Activated naive CD4-positive, alpha-beta T cell treated with anti-CD3 and anti-CD28 coated beads, Interleukin-2, amount 50 U/mL, for 72 hours (primary cell): ENCODE measurements around the gene ATP6V0A4. TPM values are rescaled to one million over a fixed set of nuclear protein-coding genes. Genes with fewer than 3 reads are reported as not detected.
A peak's percentile ranks its signal among the peaks of the same experiment; 100 is the strongest.
"Not testable (repeated sequence)": the region's sequence is repeated elsewhere in the genome, so short reads cannot be mapped to it uniquely, and the experiment has no call there.

Experiments used
- ATAC-seq, 2 donors: fragments of 150-1000 bp; cut with Tn5 transposase; 2 replicates each; pipeline ENCODE4 v1.10.0; 2021; ENCODE audit warnings: mild to moderate bottlenecking in 2 of 2, moderate library complexity in 2 of 2
- DNase-seq, 2 donors: peaks; one replicate each; pipeline ENCODE4 v3.0.0; 2021 to 2022; ENCODE audit warnings: low spot score in 2 of 2
- H3K27ac Mint-ChIP-seq, 2 donors: one replicate each; pipeline ENCODE4 v1.8.0; 2022; ENCODE audit warnings: mild to moderate bottlenecking in 2 of 2, mixed read lengths in 2 of 2
- H3K36me3 Mint-ChIP-seq, 2 donors: one replicate each; pipeline ENCODE4 v1.8.0; 2022; ENCODE audit warnings: mixed read lengths in 2 of 2
- H3K9me3 Mint-ChIP-seq, 2 donors: one replicate each; pipeline ENCODE4 v1.8.0; 2022; ENCODE audit warnings: mixed read lengths in 2 of 2
- total RNA-seq, 2 donors: library from RNA; stranded (reverse); gene quantifications; one replicate each; pipeline ENCODE4 v1.2.3, GENCODE V29; 2022

The ATP6V0A4 gene
- total RNA-seq, 2 donors from 2014 or later: 0.33 TPM; not detected in 1

DNA sequence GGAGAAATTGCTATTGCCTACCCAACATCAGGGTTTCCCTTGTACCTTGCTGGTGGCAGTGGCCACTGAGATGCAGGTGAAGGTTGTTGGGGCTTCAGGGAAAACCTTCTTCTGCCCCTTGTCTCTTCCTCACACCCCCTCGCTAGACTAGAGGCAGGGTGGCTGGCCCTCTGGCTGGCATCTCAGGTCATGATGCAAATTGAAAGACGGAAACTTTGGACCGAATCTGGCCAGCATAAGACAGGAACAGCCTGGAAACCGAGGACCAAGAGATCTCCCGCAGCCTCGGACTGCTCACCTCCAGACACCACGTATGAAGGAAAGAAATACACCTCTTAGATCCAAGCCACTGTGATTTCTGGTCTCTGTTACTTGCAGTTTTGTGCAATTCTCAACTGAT, 99.7 kb downstream of the ATP6V0A4 start:
- DNase-seq (no peak), ATAC-seq (no peak)
- H3K9me3 Mint-ChIP-seq: no peaks in the 10 kb centered on the region
- H3K36me3 Mint-ChIP-seq: no peaks in the 10 kb centered on the region
- no peak overlapping the region for H3K27ac Mint-ChIP-seq

DNA sequence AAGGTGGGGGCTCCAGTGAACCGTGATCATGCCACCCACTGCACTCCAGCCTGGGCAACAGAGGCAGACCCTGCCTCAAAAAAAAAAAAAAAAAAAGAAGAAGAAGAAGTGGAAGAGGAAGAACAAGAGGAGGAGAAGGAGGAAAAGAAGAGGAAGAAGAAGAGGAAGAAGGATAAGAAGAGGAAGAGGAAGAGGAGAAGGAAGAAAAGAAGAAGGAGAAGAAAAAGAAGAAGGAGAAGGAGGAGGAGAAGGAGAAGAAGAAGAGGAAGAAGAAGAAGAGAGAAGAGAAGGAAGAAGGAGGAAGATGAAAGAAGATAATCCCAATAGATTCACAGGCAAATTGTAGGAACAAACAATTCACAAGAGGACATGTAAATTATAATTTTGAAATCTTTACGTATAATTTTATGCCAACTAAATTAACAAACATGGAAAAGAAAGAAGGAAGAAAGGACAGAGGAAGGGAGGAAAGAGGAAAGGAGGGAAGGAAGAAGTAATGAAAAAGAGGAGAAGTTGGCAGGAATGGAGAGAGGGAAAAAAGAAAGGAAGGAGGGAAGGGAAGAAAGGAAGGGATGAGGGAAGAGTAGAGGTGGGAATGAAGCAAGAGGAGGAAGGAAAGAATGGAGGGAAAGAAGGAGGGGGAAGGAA, 100.3 kb downstream of the ATP6V0A4 start:
- H3K36me3 Mint-ChIP-seq: no peaks in the 10 kb centered on the region
- peak overlapping the region in 1 of 2 donors; percentile 6 for H3K27ac Mint-ChIP-seq
- DNase-seq (no peak), ATAC-seq (no peak)
- no peaks in the 10 kb centered on the region for H3K9me3 Mint-ChIP-seq

DNA sequence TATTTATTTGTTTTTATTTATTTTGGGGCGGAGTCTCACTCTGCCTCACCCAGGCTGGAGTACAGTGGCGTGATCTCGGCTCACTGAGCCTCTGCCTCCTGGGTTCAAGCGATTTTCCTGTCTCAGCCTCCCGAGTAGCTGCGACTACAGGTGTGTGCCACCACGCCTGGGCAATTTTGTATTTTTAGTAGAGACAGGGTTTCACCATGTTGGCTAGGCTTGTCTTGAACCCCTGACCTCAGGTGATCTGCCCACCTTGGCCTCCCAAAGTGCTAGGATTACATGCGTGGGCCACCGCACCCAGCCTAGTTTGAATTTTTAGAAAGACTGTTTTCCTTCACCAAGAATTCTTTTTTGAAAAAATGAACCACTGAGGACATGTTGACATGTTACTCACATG, 102.2 kb downstream of the ATP6V0A4 start:
- not testable (repeated sequence) for H3K36me3 Mint-ChIP-seq, ATAC-seq, H3K9me3 Mint-ChIP-seq, H3K27ac Mint-ChIP-seq, DNase-seq

DNA sequence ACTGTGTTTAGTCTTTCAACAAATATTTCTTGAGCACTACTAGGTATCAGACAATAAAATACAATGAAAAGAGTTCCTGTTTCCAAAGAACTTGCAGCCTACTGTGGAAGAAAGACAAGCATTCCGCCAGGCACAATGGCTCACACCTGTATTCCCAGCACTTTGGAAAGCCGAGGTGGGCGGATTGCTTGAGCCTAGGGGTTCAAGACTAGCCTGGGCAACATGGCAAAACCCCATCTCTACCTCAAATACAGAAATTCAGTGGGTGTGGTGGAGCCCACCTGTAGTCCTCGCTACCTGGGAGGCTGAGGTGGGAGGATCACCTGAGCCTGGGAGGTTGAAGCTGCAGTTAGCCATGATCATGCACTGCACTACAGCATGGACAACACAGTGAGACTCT, 102.9 kb downstream of the ATP6V0A4 start:
- Mint-ChIP-seq H3K9me3 (no peaks in the 10 kb centered on the region), H3K27ac (no peak overlapping the region), H3K36me3 (no peaks in the 10 kb centered on the region)
- ATAC-seq: no peak
- no peak for DNase-seq

DNA sequence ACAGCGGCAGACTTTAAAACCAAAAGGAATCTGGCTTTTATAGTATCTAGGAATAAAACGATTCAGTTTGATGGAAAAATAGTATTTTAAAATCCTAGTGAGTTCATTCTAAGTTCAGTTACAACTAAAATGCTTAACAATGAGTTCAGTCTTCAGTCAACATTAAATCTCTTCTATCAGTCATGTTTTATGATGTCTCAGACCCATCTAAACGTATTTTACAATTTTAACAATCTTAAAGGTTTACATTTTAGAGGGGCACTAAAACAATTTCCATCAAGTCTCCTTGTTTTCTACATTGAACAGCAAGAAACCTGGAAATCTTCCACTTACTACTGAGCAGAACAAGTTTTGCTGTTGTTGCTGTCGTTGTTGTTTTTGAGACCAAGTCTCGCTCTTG, 106.8 kb downstream of the ATP6V0A4 start:
- no peak overlapping the region for H3K27ac Mint-ChIP-seq
- peaks cover 3 to 8% of the 10 kb centered on the region in 2 donors for H3K9me3 Mint-ChIP-seq
- DNase-seq (no peak), ATAC-seq (no peak)
- H3K36me3 Mint-ChIP-seq: peaks cover 4 to 5% of the 10 kb centered on the region in 2 donors

- H3K9me3 Mint-ChIP-seq: peaks cover 3 to 8% of the 10 kb centered on the region in 2 donors
- no peak overlapping the region for H3K27ac Mint-ChIP-seq
- peaks cover 4 to 5% of the 10 kb centered on the region in 2 donors for H3K36me3 Mint-ChIP-seq
- DNase-seq (no peak), ATAC-seq (no peak)
Observed at GRCh38 chr7:138690495-138690894, 107.5 kb downstream of the ATP6V0A4 start.

- H3K27ac Mint-ChIP-seq, H3K36me3 Mint-ChIP-seq, H3K9me3 Mint-ChIP-seq, DNase-seq: not testable (repeated sequence)
- peak in 1 of 2 donors; percentile 28 for ATAC-seq
Observed at GRCh38 chr7:138688037-138688436, 110.0 kb downstream of the ATP6V0A4 start.

DNA sequence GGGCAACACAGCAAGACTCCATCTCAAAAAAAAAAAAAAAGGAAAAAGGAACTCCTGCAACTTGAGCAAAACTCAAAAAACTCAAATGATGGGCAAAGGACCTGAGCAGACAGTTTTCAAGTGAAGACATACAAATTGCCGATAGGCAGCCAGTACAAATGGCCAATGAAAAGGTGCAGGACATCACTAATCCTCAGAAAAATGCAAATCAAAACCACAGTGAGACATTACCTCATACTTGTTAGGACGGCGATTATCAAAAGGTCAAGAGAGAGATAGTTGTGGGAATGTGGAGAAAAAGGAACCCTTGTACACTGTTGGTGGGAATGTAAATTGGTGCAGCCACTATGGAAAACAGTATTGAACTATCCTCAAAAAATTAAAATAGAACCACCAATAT, 113.7 kb downstream of the ATP6V0A4 start:
- DNase-seq (no peak), ATAC-seq (no peak)
- Mint-ChIP-seq H3K36me3 (peaks cover 4 to 5% of the 10 kb centered on the region in 2 donors), H3K27ac (no peak overlapping the region), H3K9me3 (peaks cover 3 to 8% of the 10 kb centered on the region in 2 donors)

DNA sequence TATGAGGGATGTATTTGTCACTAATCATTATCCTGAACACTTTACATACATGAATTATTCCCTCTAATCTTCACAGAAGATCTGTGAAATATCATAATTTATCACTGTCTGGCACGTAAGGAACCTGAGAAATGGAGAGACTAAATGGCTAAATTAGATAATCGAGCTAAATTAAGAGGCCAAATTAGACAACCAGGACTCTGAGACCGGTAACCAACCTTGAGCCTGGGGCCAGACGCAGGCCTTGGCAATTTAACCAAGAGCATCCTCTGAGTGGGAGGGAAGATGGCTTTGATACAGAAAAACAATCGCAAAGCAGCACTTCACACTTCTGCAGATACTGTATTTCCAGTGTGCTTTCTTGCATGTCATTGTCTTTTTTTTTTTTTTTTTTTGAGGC, 118.2 kb downstream of the ATP6V0A4 start:
- H3K9me3 Mint-ChIP-seq: no peaks in the 10 kb centered on the region
- DNase-seq: no peak
- no peak for ATAC-seq
- H3K36me3 Mint-ChIP-seq: no peaks in the 10 kb centered on the region
- H3K27ac Mint-ChIP-seq: no peak overlapping the region

GRCh38 chr7:138670594-138670993, 127.4 kb downstream of the ATP6V0A4 start:
- peaks cover 0 to 7% of the 10 kb centered on the region in 2 donors for H3K9me3 Mint-ChIP-seq
- no peak overlapping the region for H3K27ac Mint-ChIP-seq
- DNase-seq (no peak), ATAC-seq (no peak)
- H3K36me3 Mint-ChIP-seq: peaks cover 0 to 6% of the 10 kb centered on the region in 2 donors

DNA sequence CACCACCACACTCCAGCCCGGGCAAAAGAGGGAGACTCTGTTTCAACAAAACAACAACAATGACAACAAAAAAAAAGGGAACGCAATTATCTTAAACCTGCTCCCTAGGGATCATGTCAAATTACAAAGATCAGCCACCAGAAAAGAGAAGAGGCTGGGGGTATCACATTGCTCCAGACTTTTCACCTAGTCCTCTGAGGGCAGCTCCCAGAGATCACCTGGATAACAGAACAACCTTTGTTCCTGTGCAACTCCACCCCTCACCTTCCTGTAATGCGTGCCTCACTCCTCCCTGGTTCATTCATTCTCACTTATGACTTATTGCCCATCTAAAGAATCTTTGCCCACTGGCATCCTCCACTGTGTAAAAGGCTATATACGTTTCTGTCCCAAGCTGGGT, 128.6 kb downstream of the ATP6V0A4 start:
- ATAC-seq: no peak
- Mint-ChIP-seq H3K27ac (no peak overlapping the region), H3K9me3 (peaks cover 0 to 7% of the 10 kb centered on the region in 2 donors), H3K36me3 (peaks cover 0 to 6% of the 10 kb centered on the region in 2 donors)
- no peak for DNase-seq

DNA sequence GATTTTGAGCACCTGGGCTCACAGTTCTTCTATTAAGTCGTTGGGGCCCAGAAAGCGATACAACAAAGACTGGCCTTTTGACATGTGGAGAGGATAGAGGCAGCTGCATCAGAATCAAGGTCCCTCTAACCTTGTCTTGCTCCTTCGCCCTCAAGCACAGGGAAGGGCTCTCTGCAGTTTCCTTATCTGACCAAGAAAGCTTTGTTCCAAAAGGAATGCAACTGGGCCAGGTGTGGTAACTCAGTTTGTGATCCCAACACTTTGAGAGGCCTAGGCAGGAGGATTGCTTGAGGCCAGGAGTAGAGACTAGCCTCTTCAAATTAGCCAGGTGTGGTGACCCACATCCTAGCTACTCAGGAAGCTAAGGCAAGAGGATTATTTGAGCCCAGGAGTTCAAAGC, 129.1 kb downstream of the ATP6V0A4 start:
- no peak for ATAC-seq
- H3K36me3 Mint-ChIP-seq: peaks cover 0 to 6% of the 10 kb centered on the region in 2 donors
- no peak for DNase-seq
- H3K9me3 Mint-ChIP-seq: peaks cover 0 to 7% of the 10 kb centered on the region in 2 donors
- no peak overlapping the region for H3K27ac Mint-ChIP-seq

GRCh38 chr7:138668229-138668596, 129.8 kb downstream of the ATP6V0A4 start:
- H3K36me3 Mint-ChIP-seq: peaks cover 0 to 6% of the 10 kb centered on the region in 2 donors
- no peak overlapping the region for H3K27ac Mint-ChIP-seq
- ATAC-seq (no peak), DNase-seq (no peak)
- H3K9me3 Mint-ChIP-seq: peaks cover 0 to 7% of the 10 kb centered on the region in 2 donors

DNA sequence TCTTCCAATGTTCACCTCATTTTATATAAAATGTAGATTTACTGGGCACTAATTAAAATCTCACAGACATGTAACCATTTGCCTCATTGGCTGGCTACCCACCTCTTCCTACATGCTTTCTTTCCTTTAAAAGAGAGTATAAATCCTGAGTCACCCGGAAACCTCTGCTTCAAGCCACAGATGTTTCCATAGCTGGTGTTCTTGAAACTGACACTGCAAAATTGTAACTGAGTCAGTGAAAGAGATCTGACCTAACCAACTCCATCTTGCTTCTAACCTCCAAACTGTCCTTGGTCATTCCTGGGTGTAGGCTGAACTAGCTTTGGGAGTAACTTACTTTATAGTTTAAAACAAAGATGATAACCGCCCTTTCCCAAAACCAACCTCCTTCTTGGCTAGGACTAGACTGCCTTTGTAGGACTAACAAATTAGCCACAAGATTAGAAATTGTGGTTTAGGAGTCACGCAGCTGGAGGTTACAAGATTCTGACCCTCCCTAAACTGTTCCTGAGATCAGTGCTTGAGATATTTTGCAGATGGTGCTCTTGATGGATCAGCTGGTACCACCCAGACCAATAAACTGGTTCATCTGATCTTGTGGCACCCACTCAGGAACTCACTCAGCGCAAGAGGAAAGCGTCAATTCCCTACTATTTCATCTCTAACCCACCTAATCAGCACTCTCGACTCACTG, 130.3 kb downstream of the ATP6V0A4 start:
- ATAC-seq (peak; percentile 55 to 64), DNase-seq (no peak)
- Mint-ChIP-seq H3K36me3 (peaks cover 0 to 6% of the 10 kb centered on the region in 2 donors), H3K9me3 (peaks cover 0 to 7% of the 10 kb centered on the region in 2 donors), H3K27ac (no peak overlapping the region)

DNA sequence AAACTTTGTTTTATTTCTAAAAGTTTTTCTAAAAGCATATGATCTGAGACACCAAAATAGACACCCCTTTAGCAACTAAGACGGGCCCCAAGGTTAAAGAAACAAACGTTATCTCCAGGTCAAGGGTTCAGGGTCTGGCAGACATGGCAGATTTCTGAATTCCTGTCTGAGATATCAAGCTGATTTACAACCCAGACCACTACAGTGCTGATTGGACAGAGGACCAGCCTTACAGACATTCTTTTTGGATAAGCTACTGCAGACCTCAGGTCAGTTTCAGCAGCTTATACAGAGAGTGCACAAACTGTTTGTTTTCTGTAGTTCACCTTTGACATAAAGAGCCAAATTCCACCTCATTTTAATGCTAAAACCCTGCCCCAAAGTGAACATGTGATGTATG, 131.6 kb downstream of the ATP6V0A4 start:
- no peak overlapping the region for H3K27ac Mint-ChIP-seq
- H3K36me3 Mint-ChIP-seq: peaks cover 0 to 6% of the 10 kb centered on the region in 2 donors
- DNase-seq (no peak), ATAC-seq (no peak)
- H3K9me3 Mint-ChIP-seq: peaks cover 0 to 7% of the 10 kb centered on the region in 2 donors

GRCh38 chr7:138665669-138666140, 132.3 kb downstream of the ATP6V0A4 start:
- Mint-ChIP-seq H3K36me3 (peaks cover 0 to 6% of the 10 kb centered on the region in 2 donors), H3K9me3 (peaks cover 0 to 7% of the 10 kb centered on the region in 2 donors), H3K27ac (no peak overlapping the region)
- ATAC-seq: no peak
- no peak for DNase-seq

DNA sequence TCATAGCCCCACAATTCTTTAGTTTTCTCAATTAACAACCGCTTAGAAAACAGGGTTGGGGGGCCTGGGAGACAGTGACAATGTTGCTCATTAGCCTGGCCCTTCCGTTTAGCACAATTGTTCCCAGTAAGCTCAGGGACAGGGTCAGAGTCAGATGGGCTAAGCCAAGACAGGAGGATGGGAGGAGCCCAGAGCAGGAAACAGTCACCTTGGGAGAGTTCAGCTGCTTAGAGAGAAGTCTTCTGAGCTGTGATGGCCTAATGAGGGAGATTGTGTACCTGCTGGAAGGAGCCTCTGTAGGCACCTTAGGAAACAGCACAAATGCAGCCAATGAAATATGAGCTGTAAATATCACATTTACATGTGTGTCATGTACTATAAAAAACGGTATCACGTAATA, 132.7 kb downstream of the ATP6V0A4 start:
- Mint-ChIP-seq H3K9me3 (peaks cover 0 to 7% of the 10 kb centered on the region in 2 donors), H3K36me3 (peaks cover 0 to 6% of the 10 kb centered on the region in 2 donors), H3K27ac (no peak overlapping the region)
- ATAC-seq (no peak), DNase-seq (no peak)
